ENCODE data around the gene CLPTM1.

The CLPTM1 gene

GRCh38 chr19:44973982-44974735, 19.0 kb downstream of the CLPTM1 start:
- no peak for TF ChIP-seq CTCF (IDR thresholded peaks at IDR 0.05; ENCODE audit: low read depth, low read length)
- H3K4me3 ChIP-seq (ENCODE audit: low read depth, low read length) = no peak overlapping the region

- no peak for TF ChIP-seq CTCF (IDR thresholded peaks at IDR 0.05; ENCODE audit: low read depth, low read length)
- no peak overlapping the region for H3K4me3 ChIP-seq (ENCODE audit: low read depth, low read length)
Measured at GRCh38 chr19:44974857-44975256, 19.7 kb downstream of the CLPTM1 start.

- H3K4me3 ChIP-seq (ENCODE audit: low read depth, low read length) = no peak overlapping the region
- no peak for TF ChIP-seq CTCF (IDR thresholded peaks at IDR 0.05; ENCODE audit: low read depth, low read length)
Measured at GRCh38 chr19:44975444-44975843, 20.3 kb downstream of the CLPTM1 start.

GRCh38 chr19:44984005-44984404, 28.8 kb downstream of the CLPTM1 start:
- no peak for TF ChIP-seq CTCF (IDR thresholded peaks at IDR 0.05; ENCODE audit: low read depth, low read length)

GRCh38 chr19:44985445-44985844, 30.3 kb downstream of the CLPTM1 start:
- H3K4me3 ChIP-seq (ENCODE audit: low read depth, low read length) = no peak overlapping the region
- no peak for TF ChIP-seq CTCF (IDR thresholded peaks at IDR 0.05; ENCODE audit: low read depth, low read length)

More at GRCh38 chr19:44984005-44984404, 28.8 kb downstream of the CLPTM1 start:
- H3K4me3 ChIP-seq (ENCODE audit: low read depth, low read length) = no peak overlapping the region

- no peak for TF ChIP-seq CTCF (IDR thresholded peaks at IDR 0.05; ENCODE audit: low read depth, low read length)
- no peak overlapping the region for H3K4me3 ChIP-seq (ENCODE audit: low read depth, low read length)
Measured at GRCh38 chr19:44986389-44986788, 31.2 kb downstream of the CLPTM1 start.

- no peak for TF ChIP-seq CTCF (IDR thresholded peaks at IDR 0.05; ENCODE audit: low read depth, low read length)
- no peak overlapping the region for H3K4me3 ChIP-seq (ENCODE audit: low read depth, low read length)
Measured at GRCh38 chr19:44987148-44987675, 32.0 kb downstream of the CLPTM1 start.

Data from WI38 (cell line).